Peyer's patch (tissue), 4 donors: ENCODE results near the gene ABCA7.

Source experiments
- POLR2A ChIP-seq, 2 donors: fragments of 450-650 bp; IDR thresholded peaks; one replicate each; pipeline ENCODE4 v1.5.1; 2017; ENCODE audit warnings: antibody characterized with exemption in 2 of 2, mild to moderate bottlenecking in 2 of 2, moderate library complexity in 2 of 2
- TF ChIP-seq, protein P1 (sequence below), 6 experiments: fragments of 450-650 bp in 4 of 6; fragments of 200-600 bp in 2 of 6; sonication (generic) in 1 of 6; IDR thresholded peaks; one replicate each; pipeline ENCODE4 v1.5.1; 2017 to 2019; ENCODE audit warnings: antibody characterized with exemption in 6 of 6, mild to moderate bottlenecking in 3 of 6, moderate library complexity in 1 of 6

GRCh38 chr19:1089126-1089771 is 49.3 kb downstream of the ABCA7 start:
- no peak for TF ChIP-seq POLR2A (IDR thresholded peaks at IDR 0.05)
- TF ChIP-seq, protein P1, sequence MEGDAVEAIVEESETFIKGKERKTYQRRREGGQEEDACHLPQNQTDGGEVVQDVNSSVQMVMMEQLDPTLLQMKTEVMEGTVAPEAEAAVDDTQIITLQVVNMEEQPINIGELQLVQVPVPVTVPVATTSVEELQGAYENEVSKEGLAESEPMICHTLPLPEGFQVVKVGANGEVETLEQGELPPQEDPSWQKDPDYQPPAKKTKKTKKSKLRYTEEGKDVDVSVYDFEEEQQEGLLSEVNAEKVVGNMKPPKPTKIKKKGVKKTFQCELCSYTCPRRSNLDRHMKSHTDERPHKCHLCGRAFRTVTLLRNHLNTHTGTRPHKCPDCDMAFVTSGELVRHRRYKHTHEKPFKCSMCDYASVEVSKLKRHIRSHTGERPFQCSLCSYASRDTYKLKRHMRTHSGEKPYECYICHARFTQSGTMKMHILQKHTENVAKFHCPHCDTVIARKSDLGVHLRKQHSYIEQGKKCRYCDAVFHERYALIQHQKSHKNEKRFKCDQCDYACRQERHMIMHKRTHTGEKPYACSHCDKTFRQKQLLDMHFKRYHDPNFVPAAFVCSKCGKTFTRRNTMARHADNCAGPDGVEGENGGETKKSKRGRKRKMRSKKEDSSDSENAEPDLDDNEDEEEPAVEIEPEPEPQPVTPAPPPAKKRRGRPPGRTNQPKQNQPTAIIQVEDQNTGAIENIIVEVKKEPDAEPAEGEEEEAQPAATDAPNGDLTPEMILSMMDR (IDR thresholded peaks at IDR 0.05), result no peak
